Activated CD8-positive, alpha-beta memory T cell treated with anti-CD3 and anti-CD28 coated beads, Interleukin-2, amount 50 U/mL, for 24 hours (primary cell): ENCODE measurements around the gene WWOX.

Experiments used
- DNase-seq: peaks from one replicate; pipeline ENCODE4 v3.0.0-alpha.2; 2020; ENCODE audit errors: extremely low read depth

WWOX gene

GRCh38 chr16:78608305-78608776, 508.9 kb downstream of the WWOX start:
- no peak for DNase-seq

DNA sequence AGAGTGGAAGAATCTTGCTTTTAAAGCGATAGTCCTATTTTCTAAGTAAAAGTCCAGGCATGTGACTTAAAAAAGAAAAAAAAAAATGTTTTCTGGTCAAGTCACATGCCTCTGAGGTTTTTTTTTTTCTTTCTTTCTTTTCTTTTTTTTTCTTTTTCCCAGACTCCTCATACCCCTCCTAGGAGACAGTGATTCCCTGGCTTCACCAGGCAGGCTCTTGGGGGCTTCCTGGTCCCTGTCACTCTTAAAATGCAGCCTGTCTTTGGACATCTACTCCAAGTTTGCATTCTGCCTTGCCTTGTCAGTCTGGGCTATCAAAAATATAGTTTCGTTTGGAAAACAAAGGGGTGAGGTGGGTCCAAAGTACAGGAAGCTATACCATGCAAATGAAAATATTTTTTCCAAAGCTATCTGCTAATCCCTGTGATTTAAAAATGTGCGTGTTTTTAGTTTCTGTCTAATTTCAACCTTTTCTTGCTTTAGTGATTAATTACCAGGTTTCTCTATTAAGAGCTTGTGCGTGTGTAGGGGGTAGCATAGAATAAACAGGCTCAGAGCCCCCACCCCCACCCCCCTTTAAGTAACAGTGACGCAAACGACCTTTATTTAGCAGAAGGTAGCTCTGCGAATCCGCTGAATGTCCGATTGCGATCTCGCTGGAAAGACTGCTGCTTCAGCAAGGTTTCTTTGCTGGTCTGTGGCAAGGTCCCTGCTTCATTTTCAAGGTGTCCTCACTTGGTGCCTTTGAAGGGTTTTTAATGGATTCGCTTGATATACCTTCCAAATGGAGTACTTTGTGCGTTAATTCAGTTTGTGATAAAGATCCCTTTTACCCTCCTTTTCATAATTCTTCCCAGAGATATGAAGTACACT, 510.2 kb downstream of the WWOX start:
- DNase-seq, result no peak

GRCh38 chr16:78611318-78611717, 511.9 kb downstream of the WWOX start:
- DNase-seq, result no peak

- no peak for DNase-seq
Observed at GRCh38 chr16:78619811-78620210, 520.4 kb downstream of the WWOX start.

- DNase-seq, result no peak
Observed at GRCh38 chr16:78620291-78620690, 520.8 kb downstream of the WWOX start.

GRCh38 chr16:78623796-78624195, 524.3 kb downstream of the WWOX start:
- no peak for DNase-seq

GRCh38 chr16:78624366-78624765, 524.9 kb downstream of the WWOX start:
- DNase-seq, result no peak

- DNase-seq, result no peak
Observed at GRCh38 chr16:78628461-78629045, 529.1 kb downstream of the WWOX start.

DNA sequence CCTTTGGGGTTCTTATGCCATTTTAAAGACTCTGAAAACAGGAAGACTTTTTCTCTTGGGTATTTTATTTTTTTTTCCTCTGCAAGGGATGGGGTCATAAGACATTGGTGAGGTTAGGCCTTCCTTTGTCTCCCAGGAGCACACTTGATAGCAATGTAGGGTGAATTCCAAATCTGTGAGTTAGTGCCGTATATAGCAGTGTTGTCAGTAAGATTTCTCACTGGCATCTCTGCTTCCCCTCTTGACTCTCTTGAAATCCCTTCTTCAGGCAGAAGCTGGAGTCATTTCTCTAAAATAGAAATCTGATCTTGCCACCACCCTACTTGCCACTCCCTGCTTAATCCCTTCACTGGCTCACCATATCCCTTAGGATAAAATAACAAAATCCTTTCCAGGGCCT, 529.7 kb downstream of the WWOX start:
- no peak for DNase-seq

GRCh38 chr16:78630102-78630501, 530.6 kb downstream of the WWOX start:
- no peak for DNase-seq

DNA sequence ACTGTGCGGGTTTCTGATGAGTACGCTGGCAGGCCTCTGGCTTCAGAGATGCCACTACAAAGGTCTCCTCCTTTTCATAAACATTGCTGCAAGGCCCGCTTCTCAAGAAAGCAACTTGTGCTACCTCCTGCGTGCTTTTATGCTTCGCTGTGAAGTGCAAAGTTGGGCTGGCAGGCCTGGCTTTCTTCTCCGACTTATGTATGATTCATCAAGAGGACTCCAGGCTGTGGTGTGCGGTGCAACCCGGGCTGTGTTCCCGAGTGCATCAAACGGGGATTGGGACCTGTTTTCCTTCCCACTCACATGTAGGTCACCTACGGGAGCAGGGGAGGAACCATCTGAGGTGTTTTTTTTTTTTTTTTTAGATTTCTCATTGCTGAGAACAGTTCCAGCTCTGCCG, 534.1 kb downstream of the WWOX start:
- DNase-seq, result no peak

DNA sequence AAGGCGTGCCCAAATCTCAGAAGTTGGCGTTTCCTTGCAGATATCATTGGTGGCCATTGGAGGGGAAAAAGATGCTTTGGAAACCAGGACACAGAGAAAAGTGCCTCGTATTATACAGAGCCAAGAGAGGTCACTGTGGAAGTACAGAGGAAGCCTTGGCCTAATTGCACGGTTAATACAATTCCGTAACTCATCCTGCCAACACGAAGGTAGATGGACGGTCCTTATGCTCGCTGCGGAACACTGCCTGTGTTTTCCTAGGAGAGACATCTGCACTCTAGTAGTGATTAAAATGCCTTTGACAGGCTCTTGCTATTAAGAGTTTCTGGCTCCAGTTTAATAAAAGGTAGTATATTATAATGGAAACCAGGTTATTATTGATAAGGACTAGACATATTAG, 536.4 kb downstream of the WWOX start:
- no peak for DNase-seq

DNA sequence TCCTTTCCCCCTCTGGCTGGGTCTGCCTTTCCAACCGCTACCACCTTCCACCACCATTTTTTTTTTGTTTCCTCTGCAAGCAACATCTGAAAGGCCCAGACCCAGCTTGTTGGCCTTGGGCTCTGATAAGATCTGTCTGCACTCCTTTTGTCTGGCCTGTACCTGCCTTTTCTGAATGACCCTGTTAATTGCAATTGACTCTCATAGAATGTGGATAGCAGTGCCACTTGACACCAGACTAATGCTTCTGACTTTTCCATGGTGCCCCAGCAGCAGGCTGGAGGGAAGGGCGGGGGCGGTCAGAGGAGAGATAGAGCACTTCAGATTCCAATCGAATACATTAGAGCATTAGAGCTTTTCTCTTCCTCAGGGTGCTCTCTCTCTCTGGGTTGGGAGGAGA, 538.9 kb downstream of the WWOX start:
- no peak for DNase-seq

DNA sequence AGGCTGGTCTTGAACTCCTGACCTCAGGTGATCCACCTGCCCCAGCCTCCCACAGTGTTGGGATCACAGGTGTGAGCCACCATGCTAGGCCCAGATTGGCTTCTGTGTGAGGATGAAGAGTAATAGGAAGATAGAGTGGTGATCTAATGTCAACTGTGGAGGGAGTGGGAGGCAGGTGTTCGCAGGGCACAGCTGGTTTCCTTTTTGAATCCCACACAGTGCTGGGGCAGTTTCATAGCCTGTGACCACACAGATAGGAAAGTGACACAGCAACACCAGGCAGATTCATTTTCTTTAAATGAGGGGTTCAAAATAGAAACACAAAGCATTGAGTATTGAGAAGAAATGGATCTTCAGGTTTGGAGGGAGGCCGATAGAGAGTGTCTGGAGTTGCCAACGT, 540.3 kb downstream of the WWOX start:
- DNase-seq, result no peak

DNA sequence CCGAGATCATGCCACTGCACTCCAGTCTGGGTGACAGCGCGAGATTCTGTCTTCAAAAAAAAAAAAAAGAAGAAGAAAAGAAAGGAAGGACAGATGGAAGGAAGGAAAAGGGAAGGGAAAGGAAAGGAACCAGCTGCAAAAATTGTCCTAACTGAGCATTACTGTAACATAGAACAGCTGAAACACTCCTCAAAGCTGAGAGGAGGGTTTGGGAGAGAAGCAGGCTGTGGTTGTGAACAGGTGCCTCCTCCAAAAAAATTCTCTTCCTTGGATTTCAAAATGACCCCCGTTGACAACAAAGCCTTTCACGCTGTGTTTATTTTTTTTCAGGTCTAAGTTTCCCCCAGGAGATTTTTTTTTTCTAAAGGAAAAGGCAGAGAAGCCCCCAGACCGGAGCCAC, 541.4 kb downstream of the WWOX start:
- DNase-seq, result no peak

- no peak for DNase-seq
Observed at GRCh38 chr16:78641433-78641832, 542.0 kb downstream of the WWOX start.

- no peak for DNase-seq
Observed at GRCh38 chr16:78642621-78643285, 543.3 kb downstream of the WWOX start.

- no peak for DNase-seq
Observed at GRCh38 chr16:78645657-78646056, 546.2 kb downstream of the WWOX start.

- DNase-seq, result no peak
Observed at GRCh38 chr16:78647019-78647418, 547.6 kb downstream of the WWOX start.

DNA sequence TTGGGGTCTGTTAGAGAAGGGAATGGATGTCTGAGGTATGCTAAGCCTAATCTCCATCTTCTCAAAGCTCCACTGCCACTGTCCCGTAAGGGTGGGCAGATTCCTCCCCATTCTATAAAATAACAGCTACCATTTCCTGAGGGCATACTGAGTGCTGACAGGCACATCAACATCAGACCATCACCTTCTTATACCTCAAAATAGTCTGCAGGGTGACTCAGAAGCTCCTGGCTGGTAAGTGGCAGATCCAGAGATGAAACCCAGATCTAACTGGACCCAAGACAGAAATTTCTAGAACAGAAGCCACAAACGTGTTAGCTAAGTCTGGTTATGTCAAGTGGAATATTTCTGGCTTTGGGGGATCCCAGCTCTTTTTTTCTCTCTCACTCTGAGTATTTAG, 548.0 kb downstream of the WWOX start:
- no peak for DNase-seq

DNA sequence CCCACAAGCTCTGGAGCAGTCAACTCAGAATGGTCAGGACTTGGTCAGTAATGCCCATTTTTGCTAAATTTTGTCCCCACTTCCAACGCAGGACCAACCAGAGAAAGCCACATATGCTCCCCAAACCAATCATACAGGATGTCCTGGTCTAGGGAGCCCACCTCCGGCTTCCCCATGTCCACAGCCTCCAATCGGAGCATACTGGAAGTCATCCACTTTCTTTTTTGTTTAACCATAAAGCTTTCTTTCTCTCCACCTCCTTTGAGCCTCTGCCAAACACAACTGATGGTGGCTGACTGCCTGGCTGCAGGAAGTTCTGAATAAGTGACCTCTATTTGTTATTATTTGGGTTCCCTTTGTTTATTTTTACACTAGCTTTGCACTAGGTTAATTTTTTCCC, 549.1 kb downstream of the WWOX start:
- DNase-seq, result no peak

- no peak for DNase-seq
Observed at GRCh38 chr16:78650339-78651074, 551.1 kb downstream of the WWOX start.
